ENCODE measurements around the gene NPY4R.
"Not testable (repeated sequence)": the region's sequence is repeated elsewhere in the genome, so short reads cannot be mapped to it uniquely, and the experiment has no call there.

Gene NPY4R

DNA sequence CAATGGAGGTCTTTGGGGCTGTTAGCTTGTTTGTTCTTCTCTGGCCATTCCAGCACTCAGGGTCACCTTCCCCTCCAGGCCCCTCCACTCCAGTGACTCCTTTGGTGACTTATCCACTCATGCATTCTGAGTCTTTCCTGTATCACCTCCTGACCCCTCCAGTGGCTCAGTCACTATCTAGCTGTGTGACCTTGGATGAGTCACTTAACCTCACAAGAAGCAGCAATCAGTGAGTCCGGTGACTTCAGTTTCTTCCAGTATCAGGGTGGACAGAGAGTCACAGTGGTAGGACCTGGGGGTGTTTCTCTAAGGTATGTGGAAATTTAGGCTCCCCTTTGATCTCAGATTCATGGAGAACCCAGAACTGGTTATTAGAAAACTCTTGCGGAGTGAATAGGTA lies 9.8 kb downstream of the NPY4R start:
- DNase-seq, result not testable (repeated sequence)

DNA sequence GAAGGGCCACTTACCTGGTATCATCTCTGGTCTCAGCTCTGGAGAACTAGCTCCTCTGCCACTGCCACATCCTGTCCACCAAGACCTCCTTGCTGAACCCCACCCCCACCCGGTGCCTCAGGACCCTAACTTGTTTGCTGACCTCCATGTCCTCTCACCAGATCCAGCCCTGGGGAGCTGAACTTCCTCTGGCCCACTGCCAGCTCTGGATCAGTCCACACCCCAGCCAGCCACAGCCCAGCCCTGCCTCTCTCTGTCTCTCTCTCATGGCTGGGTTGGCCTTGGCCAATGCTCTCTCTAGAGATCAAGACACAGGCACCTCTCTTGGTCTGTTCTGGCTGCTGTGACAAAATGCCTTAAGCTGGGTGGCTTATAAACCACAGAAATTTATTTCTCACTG lies 14.4 kb downstream of the NPY4R start:
- not testable (repeated sequence) for DNase-seq

DNA sequence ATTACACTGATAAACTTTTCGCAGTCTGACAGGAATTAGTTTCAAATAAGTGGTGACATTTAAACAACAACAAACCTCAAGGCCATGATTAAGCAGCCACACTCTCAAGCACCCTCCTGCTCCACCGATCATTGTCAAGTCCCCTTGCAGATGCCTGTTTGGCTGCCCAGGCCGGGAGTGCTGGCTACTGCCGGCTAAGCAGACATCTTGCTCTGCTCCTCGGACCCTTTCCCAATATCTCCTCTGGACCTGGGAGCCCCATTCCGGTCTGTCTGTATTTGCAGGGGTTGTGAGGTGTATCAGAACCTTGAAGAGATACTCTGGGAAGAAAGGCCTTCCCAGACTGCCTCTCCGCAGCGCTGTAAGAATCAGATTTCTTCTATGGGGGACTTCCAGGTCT lies 14.9 kb downstream of the NPY4R start:
- not testable (repeated sequence) for DNase-seq

DNA sequence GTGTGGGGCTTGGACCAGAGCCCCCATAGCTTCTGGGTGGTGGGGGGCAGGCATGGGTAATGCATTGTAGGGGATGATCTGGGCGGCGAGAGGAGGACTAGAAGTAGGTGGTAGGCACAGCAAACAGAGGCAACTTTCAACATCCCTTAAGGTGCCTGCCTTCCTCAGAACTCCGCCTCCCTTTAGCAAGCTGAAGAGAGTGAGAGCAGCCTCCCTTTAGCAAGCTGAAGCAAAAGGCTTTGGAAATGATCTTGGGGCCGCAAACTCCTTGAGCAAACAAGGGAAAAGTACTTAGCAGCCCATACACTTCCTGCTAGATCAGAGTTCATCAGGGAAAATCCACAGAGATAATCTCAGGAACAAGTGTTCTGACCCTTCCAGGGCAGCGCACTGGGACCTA lies 18.3 kb downstream of the NPY4R start:
- not testable (repeated sequence) for DNase-seq

DNA sequence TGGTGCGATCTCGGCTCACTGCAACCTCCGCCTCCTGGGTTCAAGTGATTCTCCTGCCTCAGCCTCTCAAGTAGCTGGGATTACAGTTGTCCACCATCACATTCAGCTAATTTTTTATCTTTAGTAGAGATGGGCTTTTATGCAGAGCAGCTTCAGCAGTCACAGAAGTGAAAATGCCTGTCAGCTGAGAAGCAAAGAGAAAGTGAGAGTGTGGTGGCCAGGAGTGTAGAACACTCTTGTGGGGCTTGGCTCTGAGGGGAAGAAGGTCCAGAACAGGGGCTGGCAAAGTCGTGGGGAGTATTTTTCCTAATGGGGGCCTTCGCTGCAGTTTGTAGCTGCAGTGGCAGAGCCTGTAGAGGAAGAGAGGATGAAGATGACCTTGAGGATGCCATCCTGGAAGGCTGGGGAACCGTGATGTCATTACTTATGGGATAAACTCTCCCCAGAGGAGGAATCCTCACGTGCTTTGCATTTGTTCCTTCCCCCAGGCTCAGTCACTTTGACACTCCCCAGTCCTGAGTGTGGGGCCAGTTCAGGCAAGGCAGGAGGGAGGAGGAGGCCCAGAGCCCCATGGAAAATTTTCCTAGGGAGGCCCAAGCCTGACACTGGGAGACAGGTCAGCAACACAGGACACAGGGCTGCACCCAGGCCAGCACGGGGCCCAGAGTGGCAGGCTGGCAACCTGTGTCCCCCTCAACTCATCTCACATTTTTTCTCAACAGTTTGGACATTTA lies 20.2 kb downstream of the NPY4R start:
- DNase-seq, result not testable (repeated sequence)

DNA sequence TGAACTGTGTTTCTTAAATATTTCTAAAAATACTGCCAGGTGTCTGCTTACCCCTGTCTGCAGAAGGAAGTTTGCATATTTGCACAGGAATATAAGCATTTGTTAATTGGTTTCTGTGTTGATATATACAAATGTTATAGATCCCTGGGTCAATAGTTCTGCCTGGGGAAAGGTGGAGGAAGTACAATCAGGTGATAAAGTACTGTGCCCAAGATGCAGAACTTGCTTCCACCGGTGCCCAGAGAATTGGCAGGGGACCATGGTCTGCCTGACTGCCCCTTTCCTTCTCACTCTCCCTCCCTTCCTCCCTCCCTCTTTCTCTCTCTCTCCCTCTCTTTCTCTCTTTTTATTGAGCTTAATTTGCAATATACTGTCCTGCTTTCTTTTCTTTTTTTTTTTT lies 22.3 kb downstream of the NPY4R start:
- not testable (repeated sequence) for DNase-seq

DNA sequence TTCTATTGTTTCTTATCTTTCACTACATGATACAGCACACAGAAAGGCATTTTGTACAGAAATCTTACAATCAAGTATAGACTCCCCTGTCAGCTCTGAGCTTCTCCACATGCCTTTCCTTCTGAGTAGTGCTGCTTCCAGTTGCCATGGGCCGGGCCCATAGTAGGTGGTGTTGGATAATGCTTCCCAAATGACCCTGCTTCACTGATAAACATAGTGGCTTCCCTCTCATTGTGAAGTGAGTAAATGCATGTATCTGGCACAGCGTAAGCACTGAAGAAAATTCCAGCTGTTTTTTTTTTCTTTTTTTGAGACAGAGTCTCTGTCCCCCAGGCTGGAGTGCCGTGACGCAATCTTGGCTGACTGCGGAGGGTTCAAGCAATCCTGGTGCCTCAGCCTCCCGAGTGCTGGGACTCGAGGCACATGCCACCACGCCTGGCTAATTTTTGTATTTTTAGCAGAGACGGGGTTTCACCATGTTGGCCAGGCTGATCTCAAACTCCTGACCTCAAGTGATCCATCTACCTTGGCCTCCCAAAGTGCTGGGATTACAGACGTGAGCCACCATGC lies 23.0 kb downstream of the NPY4R start:
- DNase-seq, result not testable (repeated sequence)

DNA sequence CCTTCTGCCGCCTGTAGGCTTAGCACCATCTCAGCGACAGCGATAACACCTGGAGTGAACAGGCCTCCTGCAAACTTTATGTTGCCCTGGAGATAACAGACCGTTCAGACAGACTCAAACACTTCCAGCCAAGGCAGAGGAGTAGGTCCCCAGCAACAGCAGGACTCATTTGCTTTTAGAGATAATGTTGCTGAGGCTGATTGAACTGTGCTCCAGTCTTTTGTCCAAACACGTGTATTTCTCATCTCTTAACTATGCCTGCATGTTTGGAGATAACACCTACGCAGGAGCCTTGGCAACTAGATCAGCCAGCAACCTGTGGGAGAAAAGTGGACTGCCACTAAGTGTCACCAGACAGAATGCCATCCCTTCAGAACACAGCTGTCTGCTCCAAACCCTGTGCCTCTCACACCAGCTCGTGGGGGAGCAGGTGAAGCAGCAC lies 23.9 kb downstream of the NPY4R start:
- peak in 1 of 3 experiments; percentile 20 for DNase-seq

DNA sequence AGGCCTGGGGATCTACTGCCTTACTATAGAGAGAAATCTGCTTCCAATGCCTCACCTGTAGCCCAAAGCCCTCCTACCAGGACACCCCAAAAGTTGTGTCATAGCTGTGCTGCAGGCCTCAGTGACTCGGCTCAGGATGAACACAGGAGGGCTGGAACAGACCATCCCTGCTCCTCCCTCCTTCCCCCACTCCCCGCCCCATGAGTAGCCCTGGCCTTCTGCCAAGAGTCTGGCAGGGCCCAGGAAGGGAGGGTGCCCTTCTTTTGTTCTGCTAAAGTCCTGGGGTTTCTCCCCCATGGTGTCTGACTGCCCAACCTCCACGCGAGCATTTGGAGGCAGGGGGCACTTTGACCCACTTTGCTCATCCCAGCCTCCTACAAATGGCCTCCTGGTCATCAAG lies 24.8 kb downstream of the NPY4R start:
- not testable (repeated sequence) for DNase-seq

DNA sequence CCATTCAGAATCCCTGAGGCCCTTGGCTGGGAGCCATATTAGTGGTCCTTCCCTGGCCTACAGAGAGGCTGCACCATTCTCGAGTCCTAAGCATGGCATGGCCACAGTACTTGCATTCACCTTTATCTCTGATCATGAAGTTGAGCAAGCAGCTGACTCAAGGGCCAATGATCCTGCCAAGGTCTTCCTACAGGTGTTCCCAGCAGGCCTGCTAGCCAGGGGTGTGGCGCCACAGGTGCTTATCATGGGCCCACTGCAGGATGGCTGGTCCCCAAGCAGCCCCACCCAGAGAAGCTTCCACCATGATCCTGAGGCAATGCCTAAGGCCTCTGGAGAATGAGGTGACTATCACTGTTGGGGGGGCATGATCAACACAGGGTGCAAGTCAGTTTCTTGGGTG lies 42.2 kb downstream of the NPY4R start:
- DNase-seq, result not testable (repeated sequence)

DNA sequence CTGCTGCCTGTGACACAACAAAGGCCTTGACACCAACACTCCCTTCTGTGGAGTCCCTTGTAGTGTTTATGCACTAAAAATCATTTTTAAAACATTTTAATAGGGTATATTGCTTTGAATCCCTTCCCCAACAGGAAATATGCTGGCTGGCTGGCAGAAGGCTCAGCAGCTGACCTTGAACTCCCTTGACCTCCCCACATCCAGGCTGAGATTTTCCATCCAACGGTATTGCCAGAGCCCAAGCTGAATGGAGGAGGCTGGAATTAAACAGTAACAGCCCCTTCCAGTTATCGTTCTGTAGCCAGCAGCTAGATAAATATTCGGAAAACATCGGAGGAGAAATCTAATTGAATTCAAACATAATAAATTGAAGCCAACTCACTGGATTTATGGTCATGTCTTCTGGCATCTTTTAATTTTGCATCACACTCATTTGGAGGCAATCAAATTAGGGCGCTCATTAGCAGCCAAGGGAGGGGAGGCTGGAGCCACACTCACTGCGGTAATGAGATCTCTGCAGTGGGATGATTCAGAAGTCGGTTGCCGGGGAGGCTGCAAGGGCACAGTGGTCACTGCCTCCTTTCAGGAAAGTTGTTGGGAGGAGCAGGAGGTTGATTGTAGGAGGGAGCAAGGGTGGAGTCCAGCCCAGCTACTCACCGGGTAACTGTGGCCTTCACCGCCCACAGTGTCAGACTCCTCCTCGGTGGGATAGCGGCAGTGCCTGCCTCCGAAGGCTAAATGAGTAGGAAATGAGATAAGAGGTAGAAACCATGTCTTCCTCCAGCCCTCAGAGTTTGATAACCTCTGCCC lies 46.0 kb downstream of the NPY4R start:
- DNase-seq, result not testable (repeated sequence)

DNA sequence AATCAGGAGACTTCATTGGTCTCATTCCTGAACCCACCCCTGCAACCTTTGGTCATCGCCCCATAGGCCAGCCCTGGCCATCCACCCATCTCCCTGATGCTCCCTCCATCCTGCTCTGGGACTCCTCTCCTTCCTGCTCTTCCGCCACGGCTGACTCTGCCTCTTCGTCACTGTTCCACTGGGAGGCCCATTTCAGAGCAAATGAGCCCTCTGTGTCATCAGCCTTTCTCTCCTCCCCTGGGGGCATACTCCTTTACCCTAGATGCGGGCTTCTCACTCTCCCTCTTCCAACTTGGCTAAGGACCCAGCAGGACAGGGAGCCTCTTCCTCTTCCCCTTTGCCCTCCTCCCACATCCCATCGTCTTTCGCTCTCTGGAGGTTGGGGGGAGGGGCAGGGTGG lies 47.5 kb downstream of the NPY4R start:
- not testable (repeated sequence) for DNase-seq

DNA sequence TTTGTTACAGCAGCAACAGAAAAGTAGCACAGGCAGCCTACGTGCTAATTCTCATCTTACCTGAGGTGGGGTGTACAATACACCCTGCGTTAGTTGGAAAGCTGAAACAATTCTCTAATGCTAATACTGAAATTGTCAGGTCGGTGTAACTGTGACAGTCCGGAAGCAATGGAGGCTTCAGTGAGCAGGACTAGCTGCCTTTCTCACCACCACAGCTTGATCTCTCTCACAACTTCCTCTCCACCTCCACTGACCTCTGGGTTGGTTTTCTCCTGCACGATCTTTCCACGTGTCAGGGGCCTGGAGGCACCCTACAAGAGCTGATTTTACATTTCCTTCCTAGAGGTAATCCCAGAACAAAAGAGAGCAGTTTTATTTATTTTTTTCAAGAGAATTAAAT lies 50.5 kb downstream of the NPY4R start:
- not testable (repeated sequence) for DNase-seq

DNA sequence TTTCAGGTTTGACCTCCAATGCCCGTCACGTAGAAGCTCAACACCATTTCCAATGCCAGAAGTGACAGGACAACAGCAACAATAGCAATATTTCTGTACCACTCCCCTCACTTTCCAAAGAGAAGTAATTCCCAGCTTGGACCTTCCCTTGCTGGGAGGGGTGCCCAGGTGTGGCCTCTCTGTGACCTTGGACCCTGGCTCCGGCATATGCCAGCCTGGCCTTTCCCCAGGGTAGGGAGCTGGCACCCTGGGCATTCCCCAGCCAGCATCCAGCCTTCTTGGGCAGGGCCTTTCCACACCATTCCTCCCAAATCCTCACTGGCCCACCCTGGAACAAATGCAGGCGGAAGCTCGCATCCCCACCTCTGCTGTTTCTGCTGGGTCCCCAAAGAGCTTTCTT lies 53.1 kb downstream of the NPY4R start:
- DNase-seq, result not testable (repeated sequence)

DNA sequence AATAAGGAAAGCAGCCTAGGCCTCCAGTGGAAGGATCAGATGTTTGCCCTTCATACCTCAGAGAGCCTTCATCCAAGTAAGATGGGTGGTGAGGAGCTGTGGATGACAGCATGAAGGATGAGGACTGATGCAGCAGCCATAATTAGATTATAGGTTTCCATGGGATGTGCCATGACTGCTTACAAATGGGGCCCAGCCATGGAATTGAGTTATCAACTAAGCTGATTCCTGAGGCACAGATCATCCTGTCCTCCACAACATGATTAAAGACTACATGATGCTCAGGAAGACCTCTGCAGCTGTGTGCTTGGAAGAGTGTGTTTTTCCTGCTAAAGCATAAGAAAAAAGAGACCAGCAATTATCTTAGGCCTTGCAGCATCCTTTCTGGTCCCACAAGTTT lies 54.6 kb downstream of the NPY4R start:
- not testable (repeated sequence) for DNase-seq

Measured in NCI-H1417 (cell line).